Activated naive CD4-positive, alpha-beta T cell treated with anti-CD3 and anti-CD28 coated beads, Interleukin-2, amount 50 U/mL, for 24 hours (primary cell): ENCODE results near the gene SKIL.

Source experiments
- H3K27ac Mint-ChIP-seq: one replicate; pipeline ENCODE4 v1.8.0; 2021; ENCODE audit warnings: mild to moderate bottlenecking, mixed read lengths
- H3K27me3 Mint-ChIP-seq: one replicate; pipeline ENCODE4 v1.8.0; 2021; ENCODE audit warnings: mixed read lengths
- H3K36me3 Mint-ChIP-seq: one replicate; pipeline ENCODE4 v1.8.0; 2021; ENCODE audit warnings: mixed read lengths
- H3K4me1 Mint-ChIP-seq: one replicate; pipeline ENCODE4 v1.8.0; 2021; ENCODE audit warnings: mixed read lengths
- H3K4me3 Mint-ChIP-seq: one replicate; pipeline ENCODE4 v1.8.0; 2021; ENCODE audit warnings: mild to moderate bottlenecking, mixed read lengths
- H3K9me3 Mint-ChIP-seq: one replicate; pipeline ENCODE4 v1.8.0; 2021; ENCODE audit warnings: mixed read lengths

Gene SKIL

DNA sequence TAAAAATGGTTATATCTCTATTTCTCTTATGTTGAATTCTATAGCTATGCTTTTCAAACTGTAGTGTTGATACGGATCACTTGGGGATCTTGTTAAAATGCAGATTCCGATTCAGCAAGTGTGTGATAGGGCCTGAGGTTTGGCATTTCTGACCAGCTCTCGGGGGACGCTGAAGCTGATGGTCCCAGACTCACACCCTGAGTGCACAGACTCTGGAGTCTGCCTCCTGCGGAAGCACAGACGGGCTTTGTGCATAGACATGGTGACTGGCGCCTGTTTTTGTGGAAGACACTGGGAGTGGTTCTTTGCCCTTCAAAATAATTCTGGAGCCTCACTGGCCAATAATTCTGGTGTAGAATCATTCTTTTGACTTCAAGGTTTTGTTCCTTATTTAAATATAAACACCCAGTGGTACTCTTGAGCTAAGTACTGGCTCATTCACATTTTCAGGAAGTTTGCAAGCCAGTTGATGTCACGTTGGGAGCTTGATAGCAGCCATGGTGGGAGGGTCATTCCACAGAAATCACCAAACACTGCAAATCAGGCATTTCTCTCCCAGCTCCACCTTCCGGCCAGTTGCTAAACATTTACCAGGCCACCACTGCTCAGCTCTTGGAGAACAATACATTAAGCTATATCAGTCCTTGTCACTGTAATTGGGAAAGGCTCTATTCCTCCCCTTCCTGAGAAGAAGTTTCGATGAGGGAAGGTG, 80.3 kb downstream of the SKIL start:
- H3K36me3 Mint-ChIP-seq: no peaks in the 10 kb centered on the region
- H3K4me3 Mint-ChIP-seq: no peak overlapping the region
- no peaks in the 10 kb centered on the region for H3K9me3 Mint-ChIP-seq
- no peaks in the 10 kb centered on the region for H3K4me1 Mint-ChIP-seq
- H3K27ac Mint-ChIP-seq: no peak overlapping the region
- peaks cover 8% of the 10 kb centered on the region for H3K27me3 Mint-ChIP-seq

DNA sequence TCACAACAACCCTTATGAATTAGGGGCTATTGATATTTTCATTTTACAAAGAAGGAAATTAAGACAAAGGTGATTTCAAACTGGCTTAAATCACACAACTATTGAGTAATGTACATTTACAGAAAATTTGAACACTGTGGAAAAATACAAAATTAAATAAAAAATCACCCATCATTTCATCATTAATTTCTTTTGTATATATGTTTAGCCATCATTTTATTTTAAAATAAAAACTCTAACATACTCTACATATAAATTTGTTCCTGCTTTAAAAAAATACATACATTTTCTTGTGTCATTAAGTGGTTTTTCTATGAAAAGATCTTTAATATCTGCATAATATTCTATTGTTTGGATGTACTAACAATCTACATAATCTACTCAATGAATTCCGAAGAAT, 81.3 kb downstream of the SKIL start:
- H3K27me3 Mint-ChIP-seq: peaks cover 8% of the 10 kb centered on the region
- no peaks in the 10 kb centered on the region for H3K36me3 Mint-ChIP-seq
- no peak overlapping the region for H3K4me3 Mint-ChIP-seq
- no peaks in the 10 kb centered on the region for H3K4me1 Mint-ChIP-seq
- no peak overlapping the region for H3K27ac Mint-ChIP-seq
- no peaks in the 10 kb centered on the region for H3K9me3 Mint-ChIP-seq

DNA sequence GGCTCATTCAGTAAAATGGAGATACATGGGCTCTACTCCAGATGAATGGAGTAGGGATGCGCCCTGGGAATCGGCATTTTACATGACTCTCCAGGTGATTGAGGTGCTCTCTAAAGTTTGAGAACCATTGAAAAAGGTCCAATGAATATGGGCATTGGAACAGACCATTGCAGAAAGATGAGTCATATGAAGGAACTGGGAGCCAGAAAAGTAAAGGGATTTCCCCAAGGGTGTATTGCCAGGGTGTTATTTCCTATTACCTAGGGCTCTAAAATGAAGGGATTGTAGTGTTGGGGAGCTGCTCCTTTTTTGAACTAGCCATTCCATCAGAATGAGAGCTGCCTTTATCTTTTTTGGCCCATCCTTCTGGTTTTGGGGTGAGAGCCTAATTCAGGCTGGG, 82.8 kb downstream of the SKIL start:
- Mint-ChIP-seq H3K9me3 (no peaks in the 10 kb centered on the region), H3K36me3 (no peaks in the 10 kb centered on the region), H3K27me3 (peaks cover 9% of the 10 kb centered on the region), H3K4me1 (no peaks in the 10 kb centered on the region), H3K27ac (no peak overlapping the region), H3K4me3 (no peak overlapping the region)

DNA sequence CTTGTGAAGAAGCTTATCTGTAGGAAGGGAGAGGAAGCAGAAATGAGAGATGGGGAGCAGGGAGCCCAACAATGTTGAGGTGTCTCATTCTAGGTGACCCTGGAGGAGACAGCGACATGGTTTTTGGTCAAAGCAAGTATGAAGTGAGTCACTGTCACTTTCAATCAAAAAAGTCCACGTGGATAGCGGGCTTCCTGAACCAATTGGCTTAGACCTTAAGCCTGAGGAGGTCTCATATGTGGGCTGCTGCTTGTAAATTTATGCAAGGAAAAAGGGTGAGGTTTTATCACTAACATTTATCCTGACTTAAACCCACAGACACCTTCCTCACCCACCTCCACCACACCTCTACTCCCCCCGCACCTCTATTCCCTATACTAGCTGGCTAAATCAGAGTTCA, 83.9 kb downstream of the SKIL start:
- Mint-ChIP-seq H3K27me3 (peaks cover 9% of the 10 kb centered on the region), H3K27ac (no peak overlapping the region), H3K4me1 (no peaks in the 10 kb centered on the region), H3K9me3 (no peaks in the 10 kb centered on the region), H3K4me3 (no peak overlapping the region), H3K36me3 (no peaks in the 10 kb centered on the region)

DNA sequence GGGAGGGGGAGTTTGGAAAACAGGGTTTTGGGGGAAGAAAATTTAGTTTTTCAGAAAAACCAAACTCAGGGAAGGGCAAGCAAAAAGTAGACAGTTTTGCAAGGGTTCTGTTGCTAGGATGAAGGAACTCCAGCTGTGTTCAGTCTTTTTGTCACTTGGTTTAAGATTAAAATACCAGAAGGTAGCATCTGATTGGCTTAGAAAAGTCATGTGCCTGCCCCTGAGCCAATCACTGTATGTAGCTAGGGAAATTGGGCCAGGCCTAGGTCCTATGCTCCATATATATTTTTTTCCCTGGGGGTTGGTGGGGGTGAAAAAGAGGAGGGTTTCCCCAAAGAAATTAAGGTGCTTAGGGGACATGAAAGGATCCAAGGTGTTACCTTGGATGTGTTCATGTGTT, 85.4 kb downstream of the SKIL start:
- no peak overlapping the region for H3K27ac Mint-ChIP-seq
- H3K36me3 Mint-ChIP-seq: no peaks in the 10 kb centered on the region
- peaks cover 10% of the 10 kb centered on the region for H3K27me3 Mint-ChIP-seq

DNA sequence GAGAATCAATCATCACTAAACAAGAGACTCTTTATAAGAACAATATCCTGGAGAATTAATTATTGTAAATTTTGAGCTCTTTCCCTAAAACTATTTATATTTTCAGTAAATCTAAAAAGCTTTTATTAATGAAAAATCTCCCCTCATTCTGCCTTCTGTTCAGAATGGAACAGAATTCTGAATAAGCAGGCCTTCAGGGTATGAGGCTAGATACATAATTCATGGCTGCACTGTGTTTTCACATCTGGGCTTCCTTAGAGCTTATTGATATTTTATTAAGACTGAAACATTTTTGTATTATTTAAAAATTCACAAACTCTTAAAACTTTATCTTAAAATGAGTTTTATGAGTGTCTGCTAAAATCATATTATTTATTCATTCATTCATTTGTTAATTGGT, 85.9 kb downstream of the SKIL start:
- no peak overlapping the region for H3K27ac Mint-ChIP-seq
- no peaks in the 10 kb centered on the region for H3K9me3 Mint-ChIP-seq
- peaks cover 11% of the 10 kb centered on the region for H3K27me3 Mint-ChIP-seq
- no peaks in the 10 kb centered on the region for H3K4me1 Mint-ChIP-seq
- H3K4me3 Mint-ChIP-seq: no peak overlapping the region
- H3K36me3 Mint-ChIP-seq: no peaks in the 10 kb centered on the region

More for the DNA sequence above, 85.4 kb downstream of the SKIL start:
- Mint-ChIP-seq H3K9me3 (no peaks in the 10 kb centered on the region), H3K4me1 (no peaks in the 10 kb centered on the region), H3K4me3 (no peak overlapping the region)
